ENCODE results near the gene GALNT18. TPM values are rescaled to one million over a fixed set of nuclear protein-coding genes. Genes with fewer than 3 reads are reported as not detected.

The GALNT18 gene
- total RNA-seq, 1 donor from 2014 or later = not detected

- intact Hi-C loops (cut with micrococcal nuclease) = no loop called here
- Mint-ChIP-seq H3K36me3 (ENCODE audit: low read depth) (no peaks in the 10 kb centered on the region), H3K27ac (no peak overlapping the region), H3K27me3 (peaks cover 8% of the 10 kb centered on the region), H3K9me3 (no peaks in the 10 kb centered on the region), H3K4me1 (no peaks in the 10 kb centered on the region), H3K4me3 (no peak overlapping the region)
- TF ChIP-seq, protein P1, sequence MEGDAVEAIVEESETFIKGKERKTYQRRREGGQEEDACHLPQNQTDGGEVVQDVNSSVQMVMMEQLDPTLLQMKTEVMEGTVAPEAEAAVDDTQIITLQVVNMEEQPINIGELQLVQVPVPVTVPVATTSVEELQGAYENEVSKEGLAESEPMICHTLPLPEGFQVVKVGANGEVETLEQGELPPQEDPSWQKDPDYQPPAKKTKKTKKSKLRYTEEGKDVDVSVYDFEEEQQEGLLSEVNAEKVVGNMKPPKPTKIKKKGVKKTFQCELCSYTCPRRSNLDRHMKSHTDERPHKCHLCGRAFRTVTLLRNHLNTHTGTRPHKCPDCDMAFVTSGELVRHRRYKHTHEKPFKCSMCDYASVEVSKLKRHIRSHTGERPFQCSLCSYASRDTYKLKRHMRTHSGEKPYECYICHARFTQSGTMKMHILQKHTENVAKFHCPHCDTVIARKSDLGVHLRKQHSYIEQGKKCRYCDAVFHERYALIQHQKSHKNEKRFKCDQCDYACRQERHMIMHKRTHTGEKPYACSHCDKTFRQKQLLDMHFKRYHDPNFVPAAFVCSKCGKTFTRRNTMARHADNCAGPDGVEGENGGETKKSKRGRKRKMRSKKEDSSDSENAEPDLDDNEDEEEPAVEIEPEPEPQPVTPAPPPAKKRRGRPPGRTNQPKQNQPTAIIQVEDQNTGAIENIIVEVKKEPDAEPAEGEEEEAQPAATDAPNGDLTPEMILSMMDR (IDR thresholded peaks at IDR 0.05) = no peak
- ATAC-seq (ENCODE audit: low read depth) (no peak), DNase-seq (no peak)
- CTCF ChIA-PET = no interaction called here
- POLR2A ChIA-PET = no interaction called here
These were observed 120.9 kb downstream of the GALNT18 start for GRCh38 chr11:11500744-11501487.

DNA sequence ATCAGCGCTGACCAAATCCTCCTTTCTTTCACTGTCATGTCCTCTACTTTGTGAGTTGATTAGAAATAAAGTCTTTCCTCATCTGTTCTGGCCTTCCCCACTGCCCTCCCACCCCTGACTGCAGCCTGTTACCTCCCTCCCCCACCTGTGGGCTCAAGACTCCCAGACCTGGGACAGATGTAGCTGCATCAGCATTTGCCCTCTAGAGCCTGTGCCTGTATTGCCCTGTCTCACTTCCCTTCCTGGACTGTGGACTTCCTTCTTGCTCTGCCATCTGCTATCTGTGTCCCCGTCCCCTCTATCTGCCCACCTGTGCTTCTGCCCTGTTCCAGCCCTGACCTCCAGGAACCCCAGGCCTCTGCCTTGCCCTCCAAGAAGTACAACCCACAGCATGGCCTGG, 122.5 kb downstream of the GALNT18 start:
- ChIA-PET CTCF (no interaction called here), POLR2A (no interaction called here)
- no peak overlapping the region for H3K4me3 Mint-ChIP-seq
- H3K4me1 Mint-ChIP-seq = no peaks in the 10 kb centered on the region
- ATAC-seq (ENCODE audit: low read depth) = no peak
- no peaks in the 10 kb centered on the region for H3K9me3 Mint-ChIP-seq
- peaks cover 8% of the 10 kb centered on the region for H3K27me3 Mint-ChIP-seq
- no peak overlapping the region for H3K27ac Mint-ChIP-seq
- intact Hi-C loops (cut with micrococcal nuclease) = no loop called here
- TF ChIP-seq, protein P1 (IDR thresholded peaks at IDR 0.05) = no peak
- no peaks in the 10 kb centered on the region for H3K36me3 Mint-ChIP-seq (ENCODE audit: low read depth)
- no peak for DNase-seq

GRCh38 chr11:11498195-11498594, 123.6 kb downstream of the GALNT18 start:
- intact Hi-C loops (cut with micrococcal nuclease) = no loop called here
- Mint-ChIP-seq H3K4me3 (no peak overlapping the region), H3K27ac (no peak overlapping the region), H3K36me3 (ENCODE audit: low read depth) (no peaks in the 10 kb centered on the region), H3K4me1 (no peaks in the 10 kb centered on the region), H3K9me3 (no peaks in the 10 kb centered on the region), H3K27me3 (peaks cover 4% of the 10 kb centered on the region)
- no peak for ATAC-seq (ENCODE audit: low read depth)
- POLR2A ChIA-PET = no interaction called here
- TF ChIP-seq, protein P1 (IDR thresholded peaks at IDR 0.05) = no peak
- CTCF ChIA-PET = no interaction called here
- DNase-seq = no peak

GRCh38 chr11:11496879-11497278, 124.9 kb downstream of the GALNT18 start:
- DNase-seq (no peak), ATAC-seq (ENCODE audit: low read depth) (no peak)
- H3K4me3 Mint-ChIP-seq = no peak overlapping the region
- no peaks in the 10 kb centered on the region for H3K4me1 Mint-ChIP-seq
- no peaks in the 10 kb centered on the region for H3K36me3 Mint-ChIP-seq (ENCODE audit: low read depth)
- ChIA-PET POLR2A (no interaction called here), CTCF (no interaction called here)
- TF ChIP-seq, protein P1 (IDR thresholded peaks at IDR 0.05) = no peak
- no peak overlapping the region for H3K27ac Mint-ChIP-seq
- peaks cover 2% of the 10 kb centered on the region for H3K27me3 Mint-ChIP-seq
- intact Hi-C loops (cut with micrococcal nuclease) = no loop called here
- no peaks in the 10 kb centered on the region for H3K9me3 Mint-ChIP-seq

DNA sequence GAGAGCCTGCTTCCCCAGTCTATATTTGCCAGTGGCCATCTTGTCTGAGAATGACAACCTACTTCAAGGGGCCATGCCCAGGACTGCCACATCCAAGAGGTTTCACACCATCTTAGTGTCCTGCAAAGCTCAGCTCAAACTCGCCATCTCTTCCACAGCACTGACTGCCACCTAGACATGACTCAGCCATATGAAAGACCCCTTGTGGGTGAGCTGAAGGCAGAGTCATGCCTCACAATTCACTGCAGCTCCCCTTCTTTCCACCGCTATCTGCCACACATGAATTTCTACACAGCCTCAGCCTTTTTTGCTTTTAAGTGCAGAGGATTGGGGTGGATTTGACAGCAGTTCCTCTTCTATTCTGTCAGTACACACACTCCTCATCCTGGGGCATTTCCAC, 127.5 kb downstream of the GALNT18 start:
- no peak overlapping the region for H3K4me3 Mint-ChIP-seq
- ChIA-PET CTCF (no interaction called here), POLR2A (no interaction called here)
- no peaks in the 10 kb centered on the region for H3K4me1 Mint-ChIP-seq
- H3K27me3 Mint-ChIP-seq = peaks cover under 1% of the 10 kb centered on the region
- intact Hi-C loops (cut with micrococcal nuclease) = no loop called here
- no peak overlapping the region for H3K27ac Mint-ChIP-seq
- DNase-seq (no peak), ATAC-seq (ENCODE audit: low read depth) (no peak)
- no peaks in the 10 kb centered on the region for H3K36me3 Mint-ChIP-seq (ENCODE audit: low read depth)
- TF ChIP-seq, protein P1 (IDR thresholded peaks at IDR 0.05) = no peak
- no peaks in the 10 kb centered on the region for H3K9me3 Mint-ChIP-seq

All from activated B cell treated with CpG ODN at 0.5 μM for 24 hours (primary cell).